COR-L47 (cell line): ENCODE data around the gene BUD13.

Experiments
- DNase-seq: peaks from one replicate; lab custom pipeline; 2025; lab: John Stamatoyannopoulos, UW

BUD13 gene

GRCh38 chr11:116718955-116719501 lies 53.8 kb downstream of the BUD13 start:
- peak; percentile 73 for DNase-seq

GRCh38 chr11:116716621-116717020 lies 56.2 kb downstream of the BUD13 start:
- DNase-seq: no peak

- no peak for DNase-seq
Measured at GRCh38 chr11:116715383-116715782, 57.4 kb downstream of the BUD13 start.

GRCh38 chr11:116714902-116715301 lies 57.9 kb downstream of the BUD13 start:
- no peak for DNase-seq

- no peak for DNase-seq
Measured at GRCh38 chr11:116712428-116712827, 60.4 kb downstream of the BUD13 start.

GRCh38 chr11:116710762-116711161 lies 62.0 kb downstream of the BUD13 start:
- DNase-seq: no peak

- no peak for DNase-seq
Measured at GRCh38 chr11:116710001-116710674, 62.6 kb downstream of the BUD13 start.

GRCh38 chr11:116707746-116708145 lies 65.0 kb downstream of the BUD13 start:
- no peak for DNase-seq

GRCh38 chr11:116707161-116707629 lies 65.6 kb downstream of the BUD13 start:
- peak; percentile 85 for DNase-seq

GRCh38 chr11:116703421-116703820 lies 69.4 kb downstream of the BUD13 start:
- DNase-seq: peak; percentile 64

GRCh38 chr11:116702772-116703385 lies 69.9 kb downstream of the BUD13 start:
- DNase-seq: no peak

GRCh38 chr11:116701876-116702275 lies 70.9 kb downstream of the BUD13 start:
- DNase-seq: no peak

GRCh38 chr11:116701297-116701801 lies 71.4 kb downstream of the BUD13 start:
- no peak for DNase-seq

GRCh38 chr11:116700586-116701220 lies 72.1 kb downstream of the BUD13 start:
- no peak for DNase-seq
